Right lobe of liver (tissue), 4 donors: ENCODE measurements around the gene ALDOA.

Experiments used
- CTCF ChIP-seq, 4 donors: fragments of 200-600 bp in 3 of 4; fragments of 450-650 bp in 1 of 4; IDR thresholded peaks; one replicate each; pipeline versions ENCODE4 v1.5.1 to v1.8.0; 2016 to 2022; ENCODE audit warnings: antibody characterized with exemption in 4 of 4, mild to moderate bottlenecking in 2 of 4
- POLR2A ChIP-seq: fragments of 450-650 bp; IDR thresholded peaks from one replicate; pipeline ENCODE4 v1.6.1; 2017; ENCODE audit warnings: antibody characterized with exemption, mild to moderate bottlenecking
- donor health status: DM: no; HTN: no; CAD: no.
- donor health status: DM: no; HTN: no; CAD: no.
- donor health status: DM: no; HTN: yes; CAD: no.

- no peak for TF ChIP-seq CTCF (IDR thresholded peaks at IDR 0.05)
- TF ChIP-seq POLR2A: no peak
Measured at GRCh38 chr16:30031477-30031918, 34.1 kb upstream of the ALDOA start.
